ENCODE results near the gene PIGS.

PIGS gene

DNA sequence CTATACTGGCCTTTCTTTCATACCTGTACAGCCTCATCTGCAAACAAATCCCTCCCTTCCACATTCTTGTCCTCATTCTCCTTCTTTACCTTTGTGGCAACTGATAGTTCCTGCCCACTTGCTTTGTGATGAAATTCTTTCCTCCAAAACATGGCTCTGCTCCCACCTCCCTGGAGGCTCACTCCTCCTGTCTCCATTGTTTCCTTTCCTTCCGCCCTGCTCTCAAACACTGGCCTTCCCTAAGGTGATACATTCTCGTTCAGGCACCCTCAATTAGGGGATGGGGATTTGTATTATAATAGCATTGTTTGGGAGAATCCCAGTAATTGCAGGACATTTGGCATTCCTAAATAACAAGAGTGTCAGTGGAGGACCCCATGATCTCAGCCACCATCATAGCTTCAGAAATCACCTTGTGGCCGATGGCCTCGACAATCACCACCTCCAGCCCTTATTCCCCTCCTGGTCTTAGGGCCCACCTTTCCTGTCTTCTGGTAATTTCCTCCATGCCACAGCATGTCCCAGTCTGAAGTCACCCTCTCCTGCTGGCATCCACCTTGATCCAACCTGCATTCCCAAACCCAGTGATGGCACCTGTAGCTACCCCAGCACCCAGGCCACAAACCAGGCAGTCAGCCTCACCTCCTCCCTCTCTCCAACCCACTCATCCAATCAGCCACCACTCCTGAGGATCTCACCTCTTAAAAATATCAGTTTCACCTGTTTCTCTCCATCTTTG is 26.8 kb downstream of the PIGS start:
- no peak overlapping the region for H3K4me3 ChIP-seq (ENCODE audit: low read depth, low read length)
- TF ChIP-seq, protein P1, sequence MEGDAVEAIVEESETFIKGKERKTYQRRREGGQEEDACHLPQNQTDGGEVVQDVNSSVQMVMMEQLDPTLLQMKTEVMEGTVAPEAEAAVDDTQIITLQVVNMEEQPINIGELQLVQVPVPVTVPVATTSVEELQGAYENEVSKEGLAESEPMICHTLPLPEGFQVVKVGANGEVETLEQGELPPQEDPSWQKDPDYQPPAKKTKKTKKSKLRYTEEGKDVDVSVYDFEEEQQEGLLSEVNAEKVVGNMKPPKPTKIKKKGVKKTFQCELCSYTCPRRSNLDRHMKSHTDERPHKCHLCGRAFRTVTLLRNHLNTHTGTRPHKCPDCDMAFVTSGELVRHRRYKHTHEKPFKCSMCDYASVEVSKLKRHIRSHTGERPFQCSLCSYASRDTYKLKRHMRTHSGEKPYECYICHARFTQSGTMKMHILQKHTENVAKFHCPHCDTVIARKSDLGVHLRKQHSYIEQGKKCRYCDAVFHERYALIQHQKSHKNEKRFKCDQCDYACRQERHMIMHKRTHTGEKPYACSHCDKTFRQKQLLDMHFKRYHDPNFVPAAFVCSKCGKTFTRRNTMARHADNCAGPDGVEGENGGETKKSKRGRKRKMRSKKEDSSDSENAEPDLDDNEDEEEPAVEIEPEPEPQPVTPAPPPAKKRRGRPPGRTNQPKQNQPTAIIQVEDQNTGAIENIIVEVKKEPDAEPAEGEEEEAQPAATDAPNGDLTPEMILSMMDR (IDR thresholded peaks at IDR 0.05; ENCODE audit: low read depth, low read length): no peak

- TF ChIP-seq, protein P1 (IDR thresholded peaks at IDR 0.05; ENCODE audit: low read depth, low read length): no peak
These were observed 29.9 kb downstream of the PIGS start for GRCh38 chr17:28541439-28541838.

DNA sequence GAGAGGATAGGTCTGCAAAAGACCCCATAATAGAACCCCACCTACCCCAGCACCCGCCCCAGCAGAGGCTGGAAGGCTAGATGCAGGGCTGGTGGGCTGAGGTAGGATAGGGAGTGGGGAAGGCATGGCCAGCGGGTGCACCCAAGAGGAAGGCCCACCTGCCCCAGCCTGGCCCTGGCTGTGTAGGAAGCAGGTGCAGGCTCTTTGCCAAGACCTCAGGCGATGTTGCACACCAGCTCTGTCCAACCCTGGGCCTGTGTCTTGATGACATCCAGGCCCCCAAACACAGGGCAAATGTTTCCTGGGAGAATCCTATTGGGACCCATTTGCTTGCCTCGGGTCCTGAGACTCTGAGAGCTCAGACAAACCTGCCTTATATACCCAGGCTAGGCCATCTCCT is 31.1 kb downstream of the PIGS start:
- TF ChIP-seq, protein P1 (IDR thresholded peaks at IDR 0.05; ENCODE audit: low read depth, low read length): no peak
- no peak overlapping the region for H3K4me3 ChIP-seq (ENCODE audit: low read depth, low read length)

More at GRCh38 chr17:28541439-28541838, 29.9 kb downstream of the PIGS start:
- H3K4me3 ChIP-seq (ENCODE audit: low read depth, low read length): no peak overlapping the region

GRCh38 chr17:28538296-28538895 is 32.9 kb downstream of the PIGS start:
- TF ChIP-seq, protein P1 (IDR thresholded peaks at IDR 0.05; ENCODE audit: low read depth, low read length): no peak
- no peak overlapping the region for H3K4me3 ChIP-seq (ENCODE audit: low read depth, low read length)

GRCh38 chr17:28537219-28537610 is 34.1 kb downstream of the PIGS start:
- no peak overlapping the region for H3K4me3 ChIP-seq (ENCODE audit: low read depth, low read length)
- TF ChIP-seq, protein P1 (IDR thresholded peaks at IDR 0.05; ENCODE audit: low read depth, low read length): no peak

GRCh38 chr17:28536532-28537218 is 34.6 kb downstream of the PIGS start:
- no peak overlapping the region for H3K4me3 ChIP-seq (ENCODE audit: low read depth, low read length)
- TF ChIP-seq, protein P1 (IDR thresholded peaks at IDR 0.05; ENCODE audit: low read depth, low read length): no peak
